Colonic mucosa (tissue), 4 donors: ENCODE results near the gene CFAP92. TPM values are rescaled to one million over a fixed set of nuclear protein-coding genes. Genes with fewer than 3 reads are reported as not detected.

ENCODE experiments used
- DNase-seq: peaks from one replicate; pipeline ENCODE4 v3.0.0-alpha.2; 2020
- H3K27ac ChIP-seq: fragments of 200-600 bp; one replicate; pipeline ENCODE4 v1.8.0; 2021
- H3K27me3 ChIP-seq: fragments of 200-600 bp; one replicate; pipeline ENCODE4 v1.8.0; 2021
- H3K36me3 ChIP-seq: fragments of 200-600 bp; one replicate; pipeline ENCODE4 v1.8.0; 2021
- H3K4me1 ChIP-seq: fragments of 200-600 bp; one replicate; pipeline ENCODE4 v1.8.0; 2021; ENCODE audit warnings: mild to moderate bottlenecking
- H3K4me3 ChIP-seq: fragments of 200-600 bp; one replicate; pipeline ENCODE4 v1.8.0; 2021
- H3K9ac ChIP-seq, 2 donors: one replicate each; pipeline ENCODE4 v1.7.0; 2013; ENCODE audit warnings: control low read depth in 2 of 2, low read depth in 2 of 2, low read length in 2 of 2
- H3K9me3 ChIP-seq: fragments of 200-600 bp; one replicate; pipeline ENCODE4 v1.8.0; 2021
- CTCF ChIP-seq: fragments of 200-600 bp; IDR thresholded peaks from one replicate; pipeline ENCODE4 v1.8.0; 2022; ENCODE audit warnings: antibody characterized with exemption, mild to moderate bottlenecking
- intact Hi-C: fragments of 100-400 bp; cut with DNase I; formaldehyde crosslinking; loops from one replicate; pipeline ENCODE4 v1.14.1; 2022
- total RNA-seq, 2 donors: library from RNA; stranded (reverse); fragmentation: NEBNext Ultra II Directional in 1 of 2; extraction: Animal tissue kit (Norgen Biotek cat#: 25700) in 1 of 2; gene quantifications; one replicate each; pipeline ENCODE4 v1.2.1, GENCODE V29; 2021
- donor health status: healthy.
- donor health status: DM: no; HTN: no; CAD: no.
- donor health status: DM: no; HTN: no; CAD: no.

CFAP92 gene
- total RNA-seq, 2 donors from 2014 or later = 0.77 to 1.2 TPM

GRCh38 chr3:129033633-129034321, 39.9 kb upstream of the CFAP92 start:
- H3K4me1 ChIP-seq = no peaks in the 10 kb centered on the region
- H3K27ac ChIP-seq = no peak overlapping the region
- H3K9me3 ChIP-seq = no peaks in the 10 kb centered on the region
- DNase-seq = no peak
- no peaks in the 10 kb centered on the region for H3K27me3 ChIP-seq
- intact Hi-C loops = no loop called here
- no peak overlapping the region for H3K9ac ChIP-seq
- no peak for TF ChIP-seq CTCF
- H3K36me3 ChIP-seq = no peaks in the 10 kb centered on the region
- H3K4me3 ChIP-seq = no peak overlapping the region

GRCh38 chr3:129033151-129033550, 39.3 kb upstream of the CFAP92 start:
- Histone ChIP-seq H3K4me1 (no peaks in the 10 kb centered on the region), H3K36me3 (no peaks in the 10 kb centered on the region), H3K9me3 (no peaks in the 10 kb centered on the region), H3K9ac (no peak overlapping the region), H3K27me3 (no peaks in the 10 kb centered on the region), H3K4me3 (no peak overlapping the region), H3K27ac (no peak overlapping the region)
- DNase-seq = no peak
- TF ChIP-seq CTCF = no peak
- intact Hi-C loops = no loop called here

GRCh38 chr3:129032716-129033115, 38.8 kb upstream of the CFAP92 start:
- no peak overlapping the region for H3K27ac ChIP-seq
- no peaks in the 10 kb centered on the region for H3K9me3 ChIP-seq
- intact Hi-C loops = no loop called here
- H3K36me3 ChIP-seq = no peaks in the 10 kb centered on the region
- no peaks in the 10 kb centered on the region for H3K27me3 ChIP-seq
- DNase-seq = no peak
- no peaks in the 10 kb centered on the region for H3K4me1 ChIP-seq
- H3K9ac ChIP-seq = no peak overlapping the region
- H3K4me3 ChIP-seq = no peak overlapping the region
- TF ChIP-seq CTCF = no peak

GRCh38 chr3:129031476-129032215, 37.8 kb upstream of the CFAP92 start:
- TF ChIP-seq CTCF = no peak
- Histone ChIP-seq H3K9ac (no peak overlapping the region), H3K27ac (no peak overlapping the region), H3K4me1 (no peaks in the 10 kb centered on the region), H3K9me3 (no peaks in the 10 kb centered on the region), H3K36me3 (no peaks in the 10 kb centered on the region), H3K27me3 (no peaks in the 10 kb centered on the region), H3K4me3 (no peak overlapping the region)
- intact Hi-C loops = no loop called here
- DNase-seq = no peak

GRCh38 chr3:129030611-129031010, 36.7 kb upstream of the CFAP92 start:
- no peaks in the 10 kb centered on the region for H3K4me1 ChIP-seq
- no peaks in the 10 kb centered on the region for H3K36me3 ChIP-seq
- no peak overlapping the region for H3K27ac ChIP-seq
- no peak for DNase-seq
- no peaks in the 10 kb centered on the region for H3K9me3 ChIP-seq
- no peak overlapping the region for H3K9ac ChIP-seq
- no peaks in the 10 kb centered on the region for H3K27me3 ChIP-seq
- TF ChIP-seq CTCF = no peak
- H3K4me3 ChIP-seq = no peak overlapping the region
- intact Hi-C loops = no loop called here
